DMS53 (cell line): ENCODE results near the gene MAPK8.
"Not testable (repeated sequence)": the region's sequence is repeated elsewhere in the genome, so short reads cannot be mapped to it uniquely, and the experiment has no call there.

Source experiments
- DNase-seq: peaks from one replicate; lab custom pipeline; 2025; lab: John Stamatoyannopoulos, UW

Gene MAPK8

DNA sequence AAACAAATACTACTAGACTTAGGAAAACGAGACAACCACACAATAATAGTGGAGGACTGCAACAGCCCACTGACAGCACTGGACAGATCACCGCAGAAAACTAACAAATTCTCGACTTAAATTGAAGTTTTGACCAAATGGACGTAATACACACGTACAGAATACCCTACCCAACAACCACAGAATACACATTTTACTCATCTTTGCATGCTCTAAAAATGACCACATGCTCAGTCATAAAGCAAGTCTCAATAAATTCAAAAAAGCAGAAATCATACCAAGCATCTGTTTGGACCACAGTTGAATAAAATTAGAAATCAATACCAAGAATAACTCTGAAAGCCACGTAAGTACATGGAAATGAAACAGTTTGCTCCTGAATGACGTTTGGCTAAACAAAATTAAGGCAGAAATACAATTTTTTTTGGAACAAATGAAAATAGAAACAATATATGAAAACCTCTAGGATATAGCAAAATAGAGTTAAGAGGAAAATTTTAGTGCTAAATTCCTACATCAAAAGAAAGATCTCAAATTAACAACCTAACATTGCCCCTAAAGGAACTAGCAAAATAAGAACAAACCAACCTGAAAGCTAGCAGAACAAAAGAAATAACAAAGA is 30.6 kb downstream of the MAPK8 start:
- DNase-seq: no peak

DNA sequence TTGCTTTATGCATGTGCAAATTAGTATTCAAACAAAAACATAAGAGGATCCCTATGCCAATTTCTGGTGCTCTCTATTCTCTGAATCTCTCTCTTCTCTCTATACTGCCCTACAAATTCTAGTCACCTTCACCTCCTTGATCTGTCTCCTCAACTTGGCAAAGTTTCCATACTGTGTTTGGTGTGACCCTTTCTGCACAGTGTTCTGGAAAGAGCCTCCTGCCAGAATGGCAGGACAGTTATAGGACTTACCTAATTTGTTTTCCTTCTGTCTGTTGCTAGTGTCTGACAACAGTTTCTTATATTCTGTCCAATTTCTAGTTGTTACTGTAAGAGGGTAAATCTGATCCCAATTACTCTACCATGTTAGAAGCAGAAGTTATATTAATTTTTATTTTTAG is 34.3 kb downstream of the MAPK8 start:
- no peak for DNase-seq

DNA sequence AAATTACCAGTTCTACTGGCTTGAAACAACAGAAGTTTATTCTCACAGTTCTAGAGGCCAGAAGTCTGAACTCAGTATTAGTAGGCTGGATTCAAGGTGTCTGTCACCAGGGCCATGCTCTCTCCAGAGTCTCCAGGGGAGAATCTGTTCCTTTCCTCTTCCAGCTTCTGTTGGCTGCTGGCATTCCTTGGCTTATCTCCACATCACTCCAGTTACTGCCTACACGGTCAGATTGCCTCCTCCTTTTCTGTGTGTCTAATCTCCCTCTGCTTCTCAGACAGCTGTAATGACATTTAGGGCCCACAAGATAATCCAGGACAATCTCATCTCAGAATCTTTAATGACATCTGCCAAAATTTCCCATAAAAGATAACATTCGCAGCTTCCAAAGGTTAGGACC is 36.6 kb downstream of the MAPK8 start:
- DNase-seq: no peak

DNA sequence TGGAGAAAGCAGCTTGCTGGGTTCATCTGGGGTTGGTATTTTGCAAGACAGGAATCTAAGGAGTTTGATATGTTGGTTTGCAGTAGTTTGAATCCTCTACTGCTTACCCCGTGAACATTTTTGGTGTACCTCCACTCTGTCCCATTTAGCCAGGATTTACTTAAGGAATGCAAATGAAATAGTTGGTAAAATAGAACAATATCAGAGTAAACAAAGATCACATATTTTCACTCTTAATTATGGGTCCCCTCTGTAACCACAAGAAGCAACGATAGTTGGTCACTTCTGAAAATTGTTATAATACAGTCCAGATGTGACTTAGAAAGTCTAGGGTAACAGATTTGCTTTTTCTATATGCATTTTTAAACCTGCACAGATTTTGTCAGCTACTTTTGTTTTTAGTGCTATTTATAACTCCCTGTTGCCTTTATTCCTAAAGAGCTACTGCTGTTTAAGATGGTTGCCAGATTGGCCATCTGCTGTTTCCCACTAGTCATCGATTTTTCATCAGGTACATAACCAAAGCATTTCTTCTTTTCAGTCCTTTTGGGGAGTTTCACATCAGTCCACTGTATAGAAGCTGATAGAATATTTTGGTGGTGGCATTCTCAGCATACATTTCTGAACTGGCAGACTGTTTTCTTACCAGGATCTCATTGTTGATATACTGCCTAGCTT is 37.6 kb downstream of the MAPK8 start:
- no peak for DNase-seq

DNA sequence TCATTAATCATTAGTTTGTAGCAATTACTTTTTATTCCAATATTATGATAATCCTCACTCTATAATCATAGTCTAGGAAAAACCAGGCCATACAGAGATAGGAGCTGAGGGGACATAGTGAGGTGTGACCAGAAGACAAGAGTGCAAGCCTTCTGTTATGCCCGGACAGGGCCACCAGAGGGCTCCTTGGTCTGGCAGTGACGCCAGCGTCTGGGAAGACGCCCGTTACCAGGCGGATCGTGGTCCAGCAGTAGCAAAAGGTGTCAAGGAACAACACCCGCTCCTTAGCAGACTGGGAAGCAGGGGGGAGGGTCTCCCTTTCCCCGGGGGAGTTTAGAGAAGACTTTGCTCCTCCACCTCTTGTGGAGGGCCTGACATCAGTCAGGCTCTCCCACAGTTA is 39.8 kb downstream of the MAPK8 start:
- not testable (repeated sequence) for DNase-seq

DNA sequence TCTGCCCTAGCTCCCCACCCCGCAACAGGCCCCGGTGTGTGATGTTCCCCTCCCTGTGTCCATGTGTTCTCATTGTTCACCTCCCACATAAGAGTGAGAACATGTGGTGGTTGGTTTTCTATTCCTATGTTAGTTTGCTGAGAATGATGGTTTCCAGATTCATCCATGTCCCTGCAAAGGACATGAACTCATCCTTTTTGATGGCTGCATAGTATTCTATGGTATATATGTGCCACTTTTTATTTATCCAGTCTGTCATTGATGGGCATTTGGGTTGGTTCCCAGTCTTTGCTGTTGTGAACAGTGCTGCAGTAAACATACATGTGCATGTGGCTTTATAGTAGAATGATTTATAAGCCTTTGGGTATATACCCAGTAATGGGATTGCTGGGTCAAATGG is 41.1 kb downstream of the MAPK8 start:
- not testable (repeated sequence) for DNase-seq

DNA sequence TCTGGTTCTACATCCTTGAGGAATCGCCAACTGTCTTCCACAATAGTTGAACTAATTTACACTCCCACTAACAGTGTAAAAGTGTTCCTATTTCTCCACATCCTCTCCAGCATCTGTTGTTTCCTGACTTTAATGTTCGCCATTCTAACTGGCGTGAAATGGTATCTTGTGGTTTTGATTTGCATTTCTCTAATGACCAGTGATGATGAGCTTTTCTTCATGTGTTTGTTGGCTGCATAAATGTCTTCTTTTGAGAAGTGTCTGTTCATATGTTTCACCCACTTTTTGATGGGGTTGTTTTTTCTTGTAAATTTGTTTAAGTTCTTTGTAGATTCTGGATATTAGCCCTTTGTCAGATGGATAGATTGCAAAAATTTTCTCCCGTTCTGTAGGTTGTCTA is 41.5 kb downstream of the MAPK8 start:
- not testable (repeated sequence) for DNase-seq

DNA sequence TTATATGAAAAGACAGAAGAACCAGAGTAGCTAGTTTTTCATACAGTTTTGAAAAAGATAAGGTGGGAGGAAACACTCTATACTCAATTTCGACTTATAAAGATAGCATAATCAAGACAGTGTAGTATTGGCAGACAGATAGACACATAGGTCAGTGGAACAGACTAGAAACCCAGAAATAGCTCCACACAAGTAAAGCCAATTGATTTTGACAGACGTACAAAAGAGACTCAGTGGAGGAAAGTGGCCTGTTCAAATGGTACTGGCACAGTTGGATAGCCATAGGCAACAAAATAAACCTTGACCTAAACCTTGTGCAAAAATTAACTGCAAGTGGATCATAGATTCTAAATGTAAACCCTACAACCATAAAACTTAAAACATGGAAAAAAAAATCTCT is 46.8 kb downstream of the MAPK8 start:
- DNase-seq: no peak

DNA sequence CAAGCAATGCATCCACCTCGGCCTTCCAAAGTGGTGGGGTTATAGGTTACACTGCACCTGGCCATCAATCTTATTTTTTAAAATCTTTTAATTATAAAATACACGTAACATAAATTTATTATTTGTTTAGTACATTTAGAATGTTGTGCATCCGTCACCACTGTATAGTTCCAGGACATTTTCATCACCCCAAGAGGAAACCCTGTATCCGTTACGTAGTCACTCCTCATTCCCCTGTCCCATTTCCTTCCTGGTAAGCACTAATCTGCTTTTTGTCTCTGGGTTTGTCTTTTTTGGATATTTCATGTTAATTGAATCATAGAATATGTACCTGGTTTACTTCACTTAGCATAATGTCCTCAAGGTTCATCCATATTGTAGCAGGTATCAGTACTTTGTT is 51.2 kb downstream of the MAPK8 start:
- no peak for DNase-seq

DNA sequence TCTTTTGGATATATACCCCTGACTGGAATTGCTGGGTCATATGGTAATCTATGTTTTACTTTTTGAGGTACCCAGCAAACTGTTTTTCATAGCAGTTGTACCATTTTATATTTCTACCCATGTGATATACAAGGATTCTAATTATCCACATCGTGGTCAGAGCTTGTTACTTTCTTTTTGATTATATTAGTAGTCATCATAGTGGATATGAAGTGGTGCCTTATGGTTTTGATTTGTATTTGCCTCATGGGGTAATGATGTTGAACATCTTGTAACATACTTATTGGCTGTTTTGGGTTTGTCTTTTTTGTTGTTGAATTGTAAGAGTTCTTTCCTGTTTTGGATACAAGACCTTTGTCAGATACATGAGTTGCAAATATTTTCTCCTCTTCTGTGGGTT is 51.7 kb downstream of the MAPK8 start:
- DNase-seq: no peak

DNA sequence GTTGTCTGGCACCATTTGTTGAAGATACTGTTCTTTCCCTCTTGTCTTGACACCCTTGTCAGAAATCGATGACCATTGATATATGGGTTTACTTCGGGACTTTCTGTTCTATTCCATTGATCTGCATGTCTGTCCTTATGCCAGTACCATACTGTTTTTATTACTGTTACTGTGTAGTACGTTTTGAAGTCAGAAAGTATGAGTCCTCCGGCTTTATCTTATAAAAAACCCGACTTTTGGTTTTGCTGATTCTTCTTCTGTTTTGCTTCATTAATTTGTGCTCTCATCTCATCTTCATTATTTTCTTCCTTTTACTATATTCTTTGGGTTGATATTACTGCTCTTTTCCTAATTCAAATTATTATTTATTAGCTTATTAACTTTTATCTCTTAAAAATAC is 52.4 kb downstream of the MAPK8 start:
- no peak for DNase-seq

DNA sequence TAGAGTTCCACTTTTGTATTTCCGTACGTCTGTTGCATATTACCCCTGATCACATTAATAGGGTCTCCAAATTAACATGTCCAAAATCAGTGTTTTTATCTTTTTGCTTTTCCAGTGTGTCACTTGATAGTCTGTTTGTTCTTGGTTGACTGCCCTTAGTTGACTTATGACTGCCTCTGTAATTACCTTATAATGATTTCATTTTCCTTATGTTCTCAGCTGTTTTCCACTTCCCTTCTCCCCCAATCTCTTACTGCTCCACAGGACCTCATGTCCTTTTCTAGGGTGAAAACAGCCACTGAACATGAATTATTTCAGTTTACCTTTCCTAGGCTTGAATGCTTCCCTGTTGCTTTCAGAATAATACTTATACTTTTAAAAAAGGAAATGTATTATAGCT is 54.7 kb downstream of the MAPK8 start:
- peak; percentile 35 for DNase-seq

DNA sequence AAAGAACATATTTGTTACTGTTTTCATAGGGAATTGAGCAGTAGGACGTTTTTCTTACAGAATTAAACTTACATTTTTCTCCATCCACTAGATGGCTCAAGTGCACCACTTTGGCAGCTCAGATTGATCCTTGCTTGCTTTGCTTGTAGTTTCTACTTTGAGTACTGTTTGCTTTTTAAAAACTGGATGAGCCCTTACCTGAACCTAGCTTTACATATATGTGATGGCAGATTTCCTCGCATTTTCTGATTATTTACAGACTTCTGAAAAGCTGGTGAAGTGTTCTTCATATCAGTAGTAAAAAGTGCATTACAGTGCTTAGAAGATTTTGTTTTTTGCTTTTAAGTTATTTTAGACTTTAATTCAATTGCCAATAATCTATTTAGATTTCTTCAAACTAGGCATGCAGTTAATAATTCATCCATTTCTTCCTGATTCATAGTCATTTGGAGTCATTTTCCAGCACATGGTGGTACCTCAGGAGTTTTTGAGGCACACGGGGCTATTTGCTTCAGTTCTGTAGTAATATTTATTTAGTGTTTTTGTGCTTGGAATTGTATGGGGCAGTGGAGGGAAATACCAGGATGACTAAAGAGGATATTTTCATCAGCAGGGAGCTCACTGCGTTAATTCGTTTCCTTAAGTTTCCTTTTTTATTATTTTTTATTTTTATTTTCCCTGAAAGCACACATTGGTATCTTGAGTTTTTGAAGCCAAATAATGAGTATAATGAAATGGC is 57.3 kb downstream of the MAPK8 start:
- DNase-seq: peak; percentile 91

DNA sequence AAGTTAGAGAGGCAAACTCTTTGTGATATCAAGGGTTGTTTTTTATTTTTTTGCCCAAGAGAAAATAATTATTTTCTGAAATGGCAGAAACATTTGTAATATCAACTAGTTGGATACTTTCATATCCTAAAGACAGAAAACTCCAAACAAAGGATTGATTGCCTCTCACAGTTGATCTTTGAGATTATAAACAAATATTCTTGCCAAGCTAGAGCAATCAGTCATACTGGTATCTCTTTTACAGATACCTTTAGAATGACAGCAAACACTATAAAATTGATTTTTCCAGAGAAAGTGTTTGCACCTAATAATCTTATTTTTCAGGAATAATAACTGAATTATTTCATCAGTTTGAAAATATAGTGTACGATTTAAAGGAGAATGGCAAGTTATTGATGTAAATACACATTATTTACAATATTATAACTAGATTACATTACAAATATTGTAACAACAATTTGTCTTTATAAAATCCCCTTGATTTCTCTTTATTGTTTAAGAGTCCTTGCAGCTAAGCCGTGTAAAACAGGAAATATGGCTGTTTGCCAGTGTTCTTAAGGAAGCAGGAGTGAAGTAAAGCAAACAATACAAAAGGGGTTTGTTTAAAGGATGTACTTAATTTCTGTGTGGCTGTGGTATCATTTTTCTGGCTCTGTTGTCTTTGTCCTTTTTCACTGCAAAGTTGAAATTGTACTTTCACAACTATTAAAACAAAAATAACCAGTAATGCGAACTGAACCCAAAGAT is 58.4 kb downstream of the MAPK8 start:
- peak; percentile 92 for DNase-seq

DNA sequence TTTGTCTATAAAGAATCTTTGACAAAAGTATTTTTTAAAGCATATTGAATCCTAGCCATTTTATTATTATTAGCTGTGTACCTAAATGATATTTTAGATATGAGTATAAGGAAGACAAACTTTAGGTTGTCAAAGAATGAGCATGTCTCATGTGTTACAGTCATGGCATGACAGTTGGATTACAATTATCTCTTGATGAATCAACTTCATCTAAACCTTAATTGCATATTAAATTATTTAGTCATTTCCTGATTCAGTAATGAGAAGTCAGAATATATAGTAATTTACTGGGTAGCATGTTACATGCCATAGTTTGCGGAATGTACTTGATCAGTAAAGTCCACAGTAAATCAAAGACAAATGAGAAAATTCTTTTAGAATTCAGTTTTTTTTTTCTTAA is 59.2 kb downstream of the MAPK8 start:
- DNase-seq: no peak

DNA sequence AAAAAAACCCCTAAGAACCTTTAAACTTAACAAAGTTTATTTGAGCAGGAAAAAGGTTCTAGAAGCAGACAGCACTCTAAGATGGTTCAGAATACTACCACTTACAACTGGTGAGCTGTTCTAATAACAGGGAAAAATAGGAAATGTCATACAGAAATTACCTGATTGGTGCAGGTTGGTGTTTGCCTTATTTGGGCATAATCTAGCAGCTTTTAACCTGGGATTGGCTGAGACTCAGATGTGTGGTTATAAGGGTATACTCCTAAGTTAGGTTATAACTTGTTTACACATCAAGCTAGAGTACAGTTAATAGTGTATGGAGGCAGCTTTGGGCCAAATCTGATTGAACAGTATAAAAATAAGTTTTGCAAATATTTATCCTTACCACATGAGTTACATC is 59.8 kb downstream of the MAPK8 start:
- DNase-seq: peak; percentile 60

DNA sequence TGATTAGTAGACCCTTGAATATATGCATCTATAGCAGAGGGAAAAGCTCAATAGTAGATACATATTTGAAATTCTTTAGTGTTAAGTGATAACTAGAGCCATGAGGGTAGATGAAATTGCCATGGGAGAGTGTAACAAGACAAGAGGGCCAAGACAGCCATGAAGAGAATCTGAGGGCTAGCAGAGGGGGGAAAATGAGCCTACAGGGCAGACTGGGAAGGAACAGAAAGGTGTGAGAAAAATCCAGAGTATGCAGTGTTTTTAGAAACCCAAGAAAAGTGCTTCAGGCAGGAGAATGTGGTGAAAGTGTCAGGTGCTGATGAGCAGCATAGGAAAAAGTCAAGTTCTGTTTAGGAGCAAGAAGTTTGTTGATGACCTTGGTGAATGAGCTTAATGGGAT is 63.0 kb downstream of the MAPK8 start:
- no peak for DNase-seq

DNA sequence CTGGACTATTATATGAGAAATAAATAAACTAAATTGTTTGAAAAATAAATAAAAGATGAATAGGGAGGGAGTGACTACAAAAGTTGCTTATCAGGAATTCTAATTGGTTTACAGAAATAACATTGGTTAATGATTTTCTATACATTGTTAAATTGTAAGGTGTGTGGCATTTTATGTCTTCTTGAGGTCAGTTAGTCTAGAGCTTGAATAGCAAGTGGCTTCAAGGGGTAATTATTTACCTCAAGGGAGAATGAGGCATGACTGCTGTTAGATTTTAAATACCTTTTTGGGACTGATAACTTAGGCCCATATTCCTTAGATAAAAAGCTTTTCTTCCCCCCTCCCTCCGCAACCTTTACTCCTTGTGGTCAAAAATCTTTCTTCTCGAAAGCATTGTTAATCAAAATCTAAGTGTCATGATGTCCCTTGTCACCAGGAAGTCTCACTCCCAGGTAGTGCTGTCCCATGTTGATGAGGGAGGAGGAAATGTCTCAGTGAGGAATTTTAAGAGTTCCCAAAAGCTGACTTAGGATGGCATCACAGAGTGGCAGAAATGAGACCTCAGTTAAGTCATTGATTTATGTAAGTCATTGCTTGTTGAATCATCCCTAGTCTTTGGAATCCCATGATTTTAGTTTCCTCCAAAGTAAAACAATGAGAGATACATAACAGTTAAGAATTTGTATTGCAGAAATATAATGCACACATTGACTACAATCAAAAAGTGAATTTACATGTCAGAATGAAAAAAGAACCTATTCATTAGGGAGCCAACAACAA is 71.5 kb downstream of the MAPK8 start:
- no peak for DNase-seq

DNA sequence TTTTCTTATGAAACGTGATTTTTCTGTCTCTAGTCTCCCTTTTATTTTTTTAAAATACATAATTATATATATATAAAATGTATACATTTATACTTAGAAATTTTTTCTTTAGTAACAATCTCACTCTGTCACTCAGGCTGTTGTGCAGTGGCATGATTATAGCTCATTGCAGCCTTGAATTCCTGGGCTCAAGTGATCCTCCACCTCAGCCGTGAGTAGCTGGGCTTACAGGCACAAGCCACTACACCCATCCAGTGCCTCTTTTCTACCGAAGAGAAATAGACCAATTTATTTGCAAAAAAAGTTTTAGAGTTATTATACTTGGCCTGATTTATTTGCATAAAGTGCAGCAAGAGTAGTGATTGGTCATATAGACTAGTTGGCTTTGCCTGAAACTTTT is 72.2 kb downstream of the MAPK8 start:
- DNase-seq: no peak

DNA sequence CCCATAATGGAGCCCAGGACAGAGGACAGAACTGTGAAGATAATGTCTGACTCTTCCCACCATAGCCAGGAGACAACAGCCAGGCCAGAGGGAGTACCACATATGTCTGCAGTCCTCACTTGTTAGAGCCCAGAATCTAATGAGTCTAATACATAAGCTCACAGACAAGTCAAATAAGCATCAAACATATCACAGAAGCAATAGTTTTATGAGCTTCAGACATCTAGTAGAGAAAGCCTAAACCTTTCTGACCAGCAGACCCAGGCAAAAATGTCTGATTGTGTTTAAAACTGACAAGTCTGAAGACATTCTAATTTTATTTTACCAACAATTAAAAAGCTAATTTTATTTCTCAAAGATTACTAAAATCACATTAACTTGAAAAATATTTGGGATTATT is 75.5 kb downstream of the MAPK8 start:
- DNase-seq: no peak

DNA sequence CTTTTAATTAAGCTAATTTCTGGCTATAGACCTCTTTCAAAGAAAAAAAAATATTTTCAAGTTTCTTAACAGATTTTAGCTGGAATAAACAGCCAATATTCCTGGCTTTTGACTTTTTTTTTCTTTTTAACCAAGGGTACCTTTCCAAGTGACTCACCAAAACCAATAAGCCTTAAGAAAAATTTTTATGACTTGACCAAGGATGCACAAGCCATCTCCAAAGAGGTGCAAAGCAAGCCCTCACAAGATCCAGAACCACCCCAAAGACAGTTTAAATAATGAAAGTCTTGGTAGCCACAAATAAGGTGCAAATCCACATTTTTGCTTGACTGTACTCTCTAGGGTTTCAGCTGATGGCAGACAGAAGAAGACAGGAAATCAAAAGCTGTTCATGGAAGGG is 76.5 kb downstream of the MAPK8 start:
- DNase-seq: no peak

DNA sequence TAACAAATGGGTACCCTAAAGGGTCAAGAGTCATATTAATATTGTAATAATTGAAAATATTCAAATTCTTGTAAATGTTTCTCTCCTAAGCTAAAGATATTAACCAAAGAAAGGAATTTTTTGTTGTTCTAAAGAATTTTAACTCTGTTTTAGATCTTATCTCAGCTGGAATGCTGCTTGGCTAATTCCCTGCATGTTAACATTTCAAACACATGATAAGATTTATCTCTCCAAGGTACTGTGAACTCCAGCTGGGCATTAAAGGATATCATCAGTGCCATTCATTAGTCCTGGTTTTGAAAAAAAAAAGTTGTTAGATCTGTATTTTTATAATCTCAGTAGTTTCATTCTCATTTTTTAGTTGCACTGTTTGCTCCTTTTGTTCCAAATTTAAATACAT is 76.9 kb downstream of the MAPK8 start:
- no peak for DNase-seq
